CD1c-positive myeloid dendritic cell (primary cell): ENCODE results near the gene EPC1.
"Not testable (repeated sequence)": the region's sequence is repeated elsewhere in the genome, so short reads cannot be mapped to it uniquely, and the experiment has no call there.

Source experiments
- DNase-seq: peaks from one replicate; pipeline ENCODE4 v3.0.0-alpha.2; 2016; ENCODE audit errors: extremely low spot score

Gene EPC1

GRCh38 chr10:32271617-32272016 is 75.3 kb downstream of the EPC1 start:
- no peak for DNase-seq

GRCh38 chr10:32269343-32270100 is 77.4 kb downstream of the EPC1 start:
- no peak for DNase-seq

DNA sequence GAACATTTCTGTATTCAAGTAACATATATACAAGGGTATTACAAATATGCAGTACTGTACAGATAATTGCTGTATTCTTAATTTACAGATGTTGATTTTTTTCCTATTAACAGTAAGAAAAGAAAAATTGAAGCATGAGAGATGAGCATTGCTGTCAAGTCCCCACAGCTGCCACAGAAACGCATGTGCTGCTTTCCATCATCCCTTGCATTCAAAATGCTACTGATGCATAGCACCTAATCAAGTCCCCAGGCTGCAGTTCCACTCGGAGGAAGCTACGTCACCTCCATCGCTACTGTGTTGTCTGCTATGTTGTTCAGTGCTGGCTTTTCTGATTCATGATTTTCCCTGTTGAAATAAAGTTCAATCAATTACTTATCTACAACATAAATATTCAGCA is 78.2 kb downstream of the EPC1 start:
- no peak for DNase-seq

DNA sequence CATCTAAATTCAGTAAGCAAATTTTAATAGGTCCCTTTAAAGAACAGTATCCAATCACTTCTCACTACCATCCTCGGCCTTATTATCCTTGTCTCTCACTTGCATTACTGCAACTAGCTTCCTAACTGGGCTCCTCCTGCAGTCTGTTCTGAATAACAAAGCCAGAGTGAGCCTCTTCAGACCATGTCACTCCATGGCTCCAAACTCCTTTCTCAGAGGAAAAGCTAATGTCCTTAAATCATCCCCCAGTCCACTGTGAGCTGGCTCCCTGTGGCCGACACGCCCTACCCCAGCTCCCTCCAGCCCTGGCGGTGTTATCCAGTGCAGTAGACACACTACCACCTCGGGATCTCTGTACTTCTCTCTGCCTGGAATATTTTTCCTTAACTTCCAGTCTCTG is 80.0 kb downstream of the EPC1 start:
- no peak for DNase-seq

DNA sequence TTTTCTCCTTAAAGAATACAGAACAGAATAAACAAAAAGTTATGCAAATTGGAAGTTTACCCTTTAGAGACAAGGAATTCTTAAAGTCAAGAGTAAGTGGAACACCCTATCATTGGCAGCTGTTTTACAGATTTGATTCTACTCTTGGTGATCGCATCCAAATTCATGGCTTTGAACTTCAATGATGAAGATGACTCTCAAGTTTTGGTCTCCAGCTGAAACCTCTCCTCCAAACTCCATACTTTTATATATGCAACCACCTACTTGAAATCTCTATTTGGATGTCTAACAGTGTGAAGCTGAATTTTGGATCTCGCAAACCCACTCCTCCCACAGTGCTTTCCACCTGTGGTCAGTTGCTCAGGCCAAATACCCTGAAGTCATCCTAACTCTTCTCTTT is 80.4 kb downstream of the EPC1 start:
- no peak for DNase-seq

- no peak for DNase-seq
Observed at GRCh38 chr10:32265756-32266155, 81.2 kb downstream of the EPC1 start.

GRCh38 chr10:32263300-32263699 is 83.7 kb downstream of the EPC1 start:
- no peak for DNase-seq

- no peak for DNase-seq
Observed at GRCh38 chr10:32259551-32259950, 87.4 kb downstream of the EPC1 start.

GRCh38 chr10:32256613-32257437 is 90.1 kb downstream of the EPC1 start:
- DNase-seq, result peak; percentile 74

DNA sequence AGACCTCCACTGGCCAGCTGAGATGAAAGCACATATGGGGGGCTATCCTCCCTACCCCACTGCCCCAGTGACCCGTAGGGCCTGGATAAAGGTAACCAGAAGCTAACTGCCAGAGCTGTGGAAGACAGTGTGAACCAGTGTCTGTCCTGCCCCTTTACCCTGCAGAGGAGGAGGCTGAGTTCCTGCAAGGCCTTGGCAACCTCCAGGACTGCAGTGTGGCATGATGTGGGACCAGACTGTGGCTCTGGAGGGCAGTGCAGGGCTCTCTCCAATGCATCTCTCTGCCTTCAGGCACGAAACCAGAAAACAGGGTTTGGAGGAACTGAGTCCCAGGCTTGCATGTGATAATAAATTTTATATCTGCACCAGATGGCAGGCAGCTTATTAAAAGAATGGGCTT is 93.1 kb downstream of the EPC1 start:
- DNase-seq, result no peak

DNA sequence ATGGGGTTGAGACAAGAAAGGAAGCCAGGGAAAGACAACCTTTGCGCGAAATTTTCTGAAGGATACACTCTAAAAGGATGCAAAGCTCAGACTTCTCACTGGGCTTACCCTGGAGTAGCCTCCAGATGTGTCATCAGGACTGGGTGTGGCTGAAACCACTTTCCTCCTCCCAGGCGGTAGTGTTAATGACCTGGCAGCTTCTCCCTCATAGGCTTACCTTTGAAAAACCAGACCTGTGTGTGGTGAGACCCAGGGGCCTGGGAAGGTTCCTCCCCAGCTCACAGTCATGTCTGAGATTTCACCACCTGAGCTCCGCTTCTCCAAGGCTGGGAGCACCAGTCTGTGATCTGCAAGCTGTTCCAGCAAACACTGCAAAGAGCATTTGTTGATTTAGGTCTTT is 93.7 kb downstream of the EPC1 start:
- DNase-seq, result no peak

DNA sequence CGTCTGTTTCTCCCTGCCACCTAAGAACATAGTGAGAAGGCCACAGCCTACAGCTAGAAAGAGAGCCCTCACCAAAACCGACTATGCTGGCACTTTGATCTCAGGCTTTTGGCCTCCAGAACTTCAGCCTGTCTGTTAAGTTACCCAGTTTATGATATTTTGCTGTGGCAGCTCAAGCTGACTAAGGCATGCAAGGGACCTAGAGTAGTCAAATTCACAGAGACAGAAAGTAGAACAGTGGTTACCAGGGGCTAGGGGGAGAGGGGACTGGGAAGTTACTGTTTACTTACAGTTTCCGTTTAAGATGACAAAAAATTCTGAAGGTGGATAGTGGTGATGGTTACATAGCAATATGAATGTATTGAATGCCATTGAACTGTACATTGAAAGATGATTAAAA is 96.5 kb downstream of the EPC1 start:
- not testable (repeated sequence) for DNase-seq

DNA sequence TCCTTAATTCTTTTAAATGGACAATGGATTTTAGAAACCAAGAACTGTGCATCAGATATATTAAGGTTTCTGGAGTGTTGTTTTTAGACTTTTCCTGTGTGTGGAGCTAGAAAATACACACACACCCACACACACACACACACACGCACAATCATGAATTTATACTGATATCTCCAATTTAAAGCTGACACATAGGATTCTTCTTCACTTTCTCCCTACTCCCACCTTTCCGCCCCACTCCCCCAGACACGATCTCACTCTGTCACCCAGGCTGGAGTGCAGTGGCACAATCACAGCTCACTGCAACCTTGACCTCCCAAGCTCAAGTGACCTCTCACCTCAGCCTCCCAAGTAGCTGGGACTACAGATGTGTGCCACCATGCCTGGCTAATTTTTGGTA is 100.3 kb downstream of the EPC1 start:
- DNase-seq, result no peak

GRCh38 chr10:32245760-32246159 is 101.2 kb downstream of the EPC1 start:
- DNase-seq, result no peak

DNA sequence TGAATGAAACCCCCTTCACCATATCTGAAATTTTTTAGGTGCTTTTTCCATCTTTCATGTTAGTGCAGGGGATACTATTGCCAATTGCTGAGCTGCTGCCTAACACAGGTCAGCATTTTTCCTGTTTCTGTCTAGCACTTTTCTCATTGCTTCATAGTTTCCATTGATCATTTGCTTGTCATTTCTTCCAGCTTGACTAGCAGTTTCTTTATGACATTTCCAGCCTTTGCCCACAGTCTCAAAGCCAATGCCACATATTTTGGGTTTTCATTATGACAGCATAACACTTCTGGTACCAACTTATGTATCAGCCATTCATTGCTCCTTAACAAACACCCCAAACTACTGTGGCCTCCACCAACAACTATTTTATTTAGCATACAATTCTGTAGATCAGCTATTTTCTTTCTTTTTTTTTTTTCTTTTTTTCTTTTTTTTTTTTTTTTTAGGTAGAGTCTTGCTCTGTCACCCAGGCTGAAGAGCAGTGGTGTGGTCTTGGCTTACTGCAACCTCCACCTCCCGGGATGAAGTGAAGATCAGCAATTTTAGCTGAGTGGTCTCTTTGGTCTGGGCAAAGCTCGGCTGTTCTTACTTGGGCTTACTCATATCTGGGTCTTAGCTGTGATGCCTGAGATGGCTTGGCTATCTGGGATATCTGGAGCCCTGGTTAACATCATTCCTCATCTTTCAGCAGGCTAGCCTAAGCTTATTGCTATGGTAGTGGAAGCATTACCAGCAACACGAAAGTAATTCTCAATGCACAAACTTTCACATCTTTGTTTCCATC is 102.3 kb downstream of the EPC1 start:
- no peak for DNase-seq

- DNase-seq, result no peak
Observed at GRCh38 chr10:32244011-32244410, 102.9 kb downstream of the EPC1 start.

- no peak for DNase-seq
Observed at GRCh38 chr10:32241946-32242345, 105.0 kb downstream of the EPC1 start.

DNA sequence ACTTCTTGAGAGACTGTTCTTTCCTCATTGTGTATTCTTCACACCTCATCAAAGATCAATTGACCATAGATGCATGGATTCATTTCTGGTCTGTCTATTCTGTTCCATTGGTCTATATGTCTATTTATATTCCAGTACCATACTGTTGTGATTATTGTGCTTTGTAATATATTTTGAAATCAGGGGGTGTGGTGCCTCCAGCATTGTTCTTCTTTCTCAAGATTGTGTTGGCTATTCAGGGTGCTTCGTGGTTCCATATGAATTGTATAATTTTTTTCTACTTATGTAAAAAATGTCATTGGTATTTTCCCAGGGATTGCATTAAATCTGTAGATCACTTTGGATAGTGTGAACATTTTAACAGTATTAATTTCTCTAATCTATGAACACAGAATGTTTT is 106.5 kb downstream of the EPC1 start:
- no peak for DNase-seq

DNA sequence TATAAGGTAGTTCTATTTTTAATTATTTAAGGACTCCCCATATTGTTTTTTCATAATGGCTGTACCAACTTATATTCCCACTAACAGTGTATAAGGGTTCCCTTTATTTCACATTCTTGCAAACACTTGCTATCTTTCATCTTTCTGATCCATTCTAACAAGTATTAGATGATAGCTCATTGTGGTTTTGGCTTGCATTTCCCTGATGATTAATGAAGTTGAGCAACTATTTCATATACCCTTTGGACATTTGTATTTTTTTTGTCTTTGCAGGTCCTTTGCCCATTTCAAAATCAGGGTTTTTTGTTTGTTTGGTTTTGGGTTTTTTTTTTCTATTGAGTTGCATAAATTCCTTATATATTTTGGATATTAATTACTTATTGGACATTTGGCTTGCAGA is 107.2 kb downstream of the EPC1 start:
- DNase-seq, result no peak

DNA sequence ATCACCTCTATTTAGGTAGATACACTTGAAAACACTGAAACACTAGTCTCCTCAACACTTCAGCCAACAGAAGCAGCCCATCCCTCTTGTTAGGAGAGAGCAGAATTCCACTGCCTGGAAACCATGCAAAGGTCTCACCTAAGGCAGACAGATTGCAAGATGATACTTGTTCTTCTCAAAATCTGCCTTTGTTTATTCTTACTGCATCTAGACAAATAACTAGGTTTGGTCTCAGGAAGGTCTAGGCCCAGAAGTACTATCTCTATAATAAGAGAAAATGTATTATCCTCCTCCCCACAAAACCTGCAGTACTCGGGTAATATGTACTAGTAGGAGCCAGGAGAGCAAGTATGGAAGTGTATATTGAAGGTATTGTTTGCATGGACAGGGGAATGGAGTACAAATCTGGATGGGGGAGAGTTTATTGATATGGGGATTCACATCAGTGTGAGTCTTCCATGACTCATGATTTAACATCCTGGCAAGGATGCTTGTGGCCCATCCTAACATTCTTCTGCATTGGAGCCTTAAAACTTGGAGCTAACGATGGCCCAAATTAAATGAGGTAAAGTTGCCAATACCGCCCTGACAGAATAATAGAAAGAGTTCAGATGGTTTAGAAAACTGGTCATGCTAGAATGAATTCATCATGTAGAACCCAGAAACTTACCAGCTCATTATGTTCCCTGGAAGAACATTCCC is 109.2 kb downstream of the EPC1 start:
- DNase-seq, result no peak

- no peak for DNase-seq
Observed at GRCh38 chr10:32234471-32234870, 112.5 kb downstream of the EPC1 start.

- not testable (repeated sequence) for DNase-seq
Observed at GRCh38 chr10:32233375-32233774, 113.6 kb downstream of the EPC1 start.
